D721Med (cell line): ENCODE measurements around the gene WDR38.
"Not testable (repeated sequence)": the region's sequence is repeated elsewhere in the genome, so short reads cannot be mapped to it uniquely, and the experiment has no call there.

Source experiments
- DNase-seq: peaks from one replicate; pipeline ENCODE4 v3.0.0; 2011; ENCODE audit warnings: low spot score; ENCODE audit not compliant: insufficient read length
- FAIRE-seq: peaks from 2 replicates; lab custom pipeline; 2011; peaks lifted over from hg19 to GRCh38; lab: Jason Lieb, UNC
- TF ChIP-seq, protein P1 (sequence below): IDR thresholded peaks from 2 replicates; pipeline ENCODE4 v1.5.1; 2012; ENCODE audit warnings: mild to moderate bottlenecking, control low read depth; ENCODE audit not compliant: insufficient read depth; ENCODE audit errors: missing control alignments

Gene WDR38

DNA sequence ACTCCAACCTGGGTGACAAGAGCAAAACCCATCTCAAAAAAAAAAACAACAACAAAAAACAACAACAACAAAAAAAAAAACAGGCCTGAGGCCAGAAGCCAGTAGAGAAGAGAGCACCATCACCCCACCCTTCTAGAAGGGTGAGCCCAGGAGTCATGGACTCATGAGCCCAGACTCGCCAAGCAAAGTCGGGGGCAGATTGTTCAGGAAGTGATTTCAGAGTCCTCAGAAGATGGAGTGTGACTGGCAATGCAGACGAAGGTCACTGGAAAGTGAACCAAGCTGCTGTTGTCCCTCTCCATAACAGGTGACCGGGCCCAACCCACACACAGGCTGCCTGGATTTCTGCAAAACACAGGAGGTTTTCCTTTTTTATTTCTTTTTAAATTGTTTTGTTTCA, 9.0 kb upstream of the WDR38 start:
- no peak for FAIRE-seq
- TF ChIP-seq, protein P1, sequence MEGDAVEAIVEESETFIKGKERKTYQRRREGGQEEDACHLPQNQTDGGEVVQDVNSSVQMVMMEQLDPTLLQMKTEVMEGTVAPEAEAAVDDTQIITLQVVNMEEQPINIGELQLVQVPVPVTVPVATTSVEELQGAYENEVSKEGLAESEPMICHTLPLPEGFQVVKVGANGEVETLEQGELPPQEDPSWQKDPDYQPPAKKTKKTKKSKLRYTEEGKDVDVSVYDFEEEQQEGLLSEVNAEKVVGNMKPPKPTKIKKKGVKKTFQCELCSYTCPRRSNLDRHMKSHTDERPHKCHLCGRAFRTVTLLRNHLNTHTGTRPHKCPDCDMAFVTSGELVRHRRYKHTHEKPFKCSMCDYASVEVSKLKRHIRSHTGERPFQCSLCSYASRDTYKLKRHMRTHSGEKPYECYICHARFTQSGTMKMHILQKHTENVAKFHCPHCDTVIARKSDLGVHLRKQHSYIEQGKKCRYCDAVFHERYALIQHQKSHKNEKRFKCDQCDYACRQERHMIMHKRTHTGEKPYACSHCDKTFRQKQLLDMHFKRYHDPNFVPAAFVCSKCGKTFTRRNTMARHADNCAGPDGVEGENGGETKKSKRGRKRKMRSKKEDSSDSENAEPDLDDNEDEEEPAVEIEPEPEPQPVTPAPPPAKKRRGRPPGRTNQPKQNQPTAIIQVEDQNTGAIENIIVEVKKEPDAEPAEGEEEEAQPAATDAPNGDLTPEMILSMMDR = no peak
- no peak for DNase-seq

DNA sequence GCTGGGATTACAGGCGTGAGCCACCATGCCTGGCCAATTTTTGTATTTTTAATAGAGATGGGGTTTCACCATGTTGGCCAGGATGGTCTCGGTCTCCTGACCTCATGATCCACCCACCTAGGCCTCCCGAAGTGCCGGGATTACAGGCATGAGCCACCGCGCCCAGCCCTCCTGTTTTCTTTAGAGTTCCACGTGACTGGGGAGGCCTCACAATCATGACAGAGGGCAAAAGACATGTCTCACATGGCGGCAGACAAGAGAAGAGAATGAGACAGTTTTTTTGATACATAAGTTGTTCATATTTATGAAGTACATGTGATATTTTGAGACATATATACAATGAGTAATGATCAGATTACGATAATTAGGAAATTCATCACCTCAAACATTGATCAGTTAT, 6.8 kb upstream of the WDR38 start:
- not testable (repeated sequence) for DNase-seq, FAIRE-seq

DNA sequence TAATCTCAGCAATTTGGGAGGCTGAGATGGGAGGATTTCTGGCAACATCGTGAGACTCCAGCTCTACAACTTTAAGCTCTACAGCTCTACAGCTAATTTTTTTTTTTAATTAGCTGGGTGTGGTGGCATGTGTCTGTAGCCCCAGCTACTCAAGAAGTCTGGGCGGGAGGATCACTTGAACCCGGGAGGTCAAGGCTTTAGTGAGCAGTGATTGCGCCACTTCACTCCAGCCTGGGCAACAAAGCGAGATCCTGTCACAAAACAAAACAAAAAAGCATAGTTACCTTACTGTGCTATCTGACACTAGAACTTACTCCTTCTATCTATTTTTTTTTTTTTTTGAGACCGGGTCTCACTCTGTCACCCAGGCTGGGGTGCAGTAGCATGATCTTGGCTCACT, 6.3 kb upstream of the WDR38 start:
- FAIRE-seq (no peak), DNase-seq (no peak)
- TF ChIP-seq, protein P1 = no peak

DNA sequence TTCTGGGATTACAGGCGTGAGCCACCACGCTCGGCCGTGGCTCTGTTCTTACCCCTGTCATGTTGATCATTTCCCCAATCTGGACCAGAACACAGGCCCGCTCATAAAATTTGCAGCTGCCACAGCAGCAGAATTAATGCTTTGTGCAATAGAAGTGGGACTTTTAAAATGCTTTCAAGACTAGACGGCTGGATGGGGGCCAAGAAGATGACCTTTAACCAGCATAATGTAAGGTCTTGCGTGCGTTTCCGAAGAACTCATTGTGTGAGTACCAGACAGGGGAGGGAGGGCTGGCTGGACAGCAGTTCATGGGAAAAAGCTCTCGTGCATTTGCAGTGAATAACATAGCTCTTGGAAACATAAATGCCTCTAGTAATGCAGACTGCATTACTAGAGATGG, 3.5 kb upstream of the WDR38 start:
- FAIRE-seq = no peak
- TF ChIP-seq, protein P1 = no peak
- no peak for DNase-seq

DNA sequence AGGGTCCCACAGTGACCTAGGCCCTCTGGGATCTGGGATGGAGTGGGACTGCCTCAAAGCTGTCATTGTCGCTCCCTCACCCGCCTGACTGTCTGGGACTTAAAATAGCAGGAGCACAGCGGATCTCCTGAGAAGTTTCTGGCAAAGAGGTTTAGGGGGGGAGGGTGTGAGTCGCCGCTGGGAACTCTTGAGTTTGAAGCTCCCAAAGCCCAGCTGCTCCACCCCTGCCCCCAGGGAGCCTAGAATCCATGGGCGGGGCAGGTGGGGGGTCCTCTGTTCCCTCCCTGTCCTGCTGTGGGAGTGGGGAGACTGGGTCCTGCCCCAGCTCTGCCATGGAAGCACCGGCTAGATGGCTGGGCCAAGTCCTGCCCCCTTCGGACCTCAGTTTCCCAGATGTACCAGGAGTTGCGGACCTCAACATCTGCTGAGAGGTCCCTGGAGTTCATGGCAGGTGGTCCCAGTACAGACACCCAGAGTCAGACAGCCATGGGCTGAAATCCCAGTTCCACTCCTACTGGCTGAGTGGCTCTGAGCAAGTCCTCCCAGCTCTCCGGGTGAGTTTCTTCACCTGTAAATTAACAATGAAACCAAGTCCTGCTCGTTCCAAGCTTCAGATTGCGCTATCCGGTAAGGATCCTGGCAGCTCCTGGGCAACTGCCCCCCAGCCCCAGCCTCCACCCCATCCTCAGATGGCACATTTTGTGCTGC, 985 bp upstream of the WDR38 start:
- DNase-seq (no peak), FAIRE-seq (no peak)
- TF ChIP-seq, protein P1 = no peak

DNA sequence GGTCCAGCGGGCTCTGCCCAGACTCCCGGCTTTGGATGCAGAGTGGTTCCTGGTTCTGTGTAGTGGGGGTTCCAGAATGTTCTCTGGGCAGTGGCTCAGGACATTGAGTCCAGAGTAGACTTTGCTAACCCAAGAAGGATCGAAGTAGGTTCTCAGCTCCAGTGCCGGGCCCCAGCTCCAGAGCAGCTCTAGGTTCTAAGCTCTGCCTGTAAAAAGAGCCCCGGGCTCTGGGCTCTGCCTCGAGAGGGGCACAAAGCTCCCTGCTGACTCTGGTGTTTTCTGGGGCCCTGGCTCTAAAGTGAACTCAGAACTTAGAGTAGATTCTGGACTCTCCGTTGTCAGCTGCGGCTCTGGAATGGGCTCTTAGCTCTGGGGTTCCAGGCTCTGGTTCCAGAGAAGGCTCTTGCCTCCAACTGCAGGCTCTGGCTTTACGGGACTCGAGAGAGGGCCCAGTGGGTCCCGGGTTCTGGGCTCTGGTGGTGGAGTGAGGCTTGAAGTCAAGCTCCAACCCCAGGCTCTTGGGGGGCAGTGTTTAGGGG, 414 bp downstream of the WDR38 start:
- DNase-seq (no peak), FAIRE-seq (no peak)
- TF ChIP-seq, protein P1 = no peak

DNA sequence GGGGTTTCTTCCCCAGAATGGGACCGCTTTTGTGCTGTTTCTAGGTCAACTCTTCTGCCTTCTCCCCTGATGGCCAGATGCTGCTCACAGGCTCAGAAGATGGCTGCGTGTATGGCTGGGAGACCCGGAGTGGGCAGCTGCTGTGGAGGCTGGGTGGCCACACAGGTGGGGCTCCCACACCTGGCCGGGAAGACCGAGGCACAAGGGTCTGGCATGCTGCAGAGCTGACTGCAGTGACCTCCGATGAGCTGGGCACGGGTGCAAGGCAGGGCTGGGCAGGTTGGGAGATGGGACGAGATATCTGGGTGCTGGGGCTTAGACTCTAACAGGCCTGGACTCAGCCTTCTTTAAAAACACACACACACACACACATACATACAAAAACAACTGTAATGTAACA, 901 bp downstream of the WDR38 start:
- TF ChIP-seq, protein P1 = no peak
- DNase-seq (no peak), FAIRE-seq (no peak)
